Adrenal gland (tissue), 12 donors: ENCODE results near the gene SPR. TPM values are rescaled to one million over a fixed set of nuclear protein-coding genes. Genes with fewer than 3 reads are reported as not detected.

Experiments used
- DNase-seq, 7 donors: peaks; one replicate each; pipeline ENCODE4 v3.0.0-alpha.2; 2019 to 2020
- H3K27ac ChIP-seq, 5 donors: fragments of 200-600 bp; sonication (generic) in 4 of 5; 1 replicate in 3 of 5; 2 replicates in 2 of 5; pipeline versions ENCODE4 v1.5.1 to v1.8.0; 2016 to 2020; ENCODE audit warnings: mild to moderate bottlenecking in 1 of 5
- H3K27me3 ChIP-seq: fragments of 200-600 bp; 2 replicates; pipeline ENCODE4 v1.8.0; 2021
- H3K36me3 ChIP-seq, 2 donors: fragments of 200-600 bp; replicated peaks in 1 of 2; 1 replicate in 1 of 2; 2 replicates in 1 of 2; pipeline versions ENCODE4 v1.5.1 to v1.8.0; 2018 to 2022
- H3K4me1 ChIP-seq, 2 donors: fragments of 200-600 bp; replicated peaks in 1 of 2; 1 replicate in 1 of 2; 2 replicates in 1 of 2; pipeline versions ENCODE4 v1.5.1 to v1.8.0; 2018 to 2021
- H3K4me3 ChIP-seq, 4 donors: fragments of 200-600 bp; sonication (generic) in 3 of 4; one replicate each; pipeline ENCODE4 v1.5.1; 2016 to 2018
- H3K9me3 ChIP-seq, 3 donors: fragments of 200-600 bp; sonication (generic) in 1 of 3; replicated peaks in 1 of 3; 1 replicate in 2 of 3; 2 replicates in 1 of 3; pipeline versions ENCODE4 v1.5.1 to v1.8.0; 2016 to 2021
- CTCF ChIP-seq, 6 experiments: fragments of 450-650 bp in 4 of 6; fragments of 200-600 bp in 2 of 6; sonication (generic) in 1 of 6; IDR thresholded peaks; 1 replicate in 5 of 6; 2 replicates in 1 of 6; pipeline versions ENCODE4 v1.5.1 to v1.8.0; 2016 to 2021; ENCODE audit warnings: antibody characterized with exemption in 6 of 6, mild to moderate bottlenecking in 2 of 6, moderate library complexity in 1 of 6
- POLR2A ChIP-seq, 2 donors: fragments of 450-650 bp; IDR thresholded peaks; one replicate each; pipeline ENCODE4 v1.6.1; 2017; ENCODE audit warnings: antibody characterized with exemption in 2 of 2, mild to moderate bottlenecking in 2 of 2, moderate library complexity in 1 of 2
- WGBS, 4 donors: extraction: QIAGEN DNeasy Blood & Tissue Kit in 2 of 4; methylation state at CpG; one replicate each; pipeline versions ENCODE4 v1.1.5 to v1.1.7; 2013 to 2017; 5-methylcytosine and 5-hydroxymethylcytosine counted together
- intact Hi-C, 2 donors: fragments of 100-400 bp; cut with DNase I; formaldehyde crosslinking; loops; one replicate each; pipeline versions ENCODE4 v1.14.1 to v1.15.0; 2022 to 2023
- polyA plus RNA-seq, 3 donors: library from polyadenylated mRNA; stranded (reverse); fragments of 200-250 nt in 2 of 3; fragments of 350-450 nt in 1 of 3; fragmentation: Illumina TruSeq in 1 of 3; extraction: RNeasy Lipid Tissue Mini Kit (QIAGEN cat#74804) in 1 of 3; gene quantifications; one replicate each; pipeline ENCODE4 v1.2.3, GENCODE V29; 2013 to 2014
- total RNA-seq, 9 donors: library from RNA; depleted of rRNA in 4 of 9; stranded (reverse); fragments of >200 nt in 4 of 9; fragments of 120-200 nt in 1 of 9; fragmentation: NEBNext Ultra II Directional in 1 of 9; extraction: Animal tissue kit (Norgen Biotek cat#: 25700) in 1 of 9; gene quantifications; one replicate each; pipeline versions ENCODE4 v1.1.0 to v1.2.4, GENCODE V29; 2013 to 2023
- donor health status: healthy with polysubstance abuse.
- donor health status: Bipolar disorder and iron deficiency.
- donor health status: DM: yes; HTN: yes; CAD: no.
- donor health status: DM: no; HTN: no; CAD: no.
- donor health status: DM: no; HTN: no; CAD: no.
- donor health status: DM: yes; HTN: yes; CAD: no.

SPR gene
- total and polyA plus RNA-seq, 12 donors, result 33.7 to 116 (median 67.3) TPM

DNA sequence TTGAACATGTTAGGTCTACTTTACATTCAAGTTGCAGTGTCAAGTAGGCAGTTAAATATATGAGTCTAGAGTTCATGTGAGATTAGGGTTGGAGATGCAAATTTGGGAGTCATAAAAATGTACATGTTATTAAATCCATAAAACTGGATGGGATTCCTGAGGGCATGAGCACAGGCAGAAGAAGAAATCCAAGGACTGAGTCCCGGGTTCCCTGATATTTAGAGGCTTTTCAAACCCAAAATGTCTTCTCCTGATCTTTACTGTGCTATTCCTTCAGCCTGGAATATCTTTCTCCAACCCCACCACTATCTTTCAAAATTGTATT lies 38.1 kb upstream of the SPR start:
- no peaks in the 10 kb centered on the region for H3K27me3 ChIP-seq
- H3K4me1 ChIP-seq, result no peaks in the 10 kb centered on the region
- no peaks in the 10 kb centered on the region for H3K36me3 ChIP-seq
- no peak for TF ChIP-seq CTCF (IDR thresholded peaks at IDR 0.05)
- TF ChIP-seq POLR2A (IDR thresholded peaks at IDR 0.05), result no peak
- no peak overlapping the region for H3K4me3 ChIP-seq
- DNase-seq, result no peak
- WGBS, 4 donors, result 38 to 82% (median 78%) methylated on average over 1 of the region's 1 CpG
- intact Hi-C loops, result no loop called here
- no peak overlapping the region for H3K27ac ChIP-seq
- no peaks in the 10 kb centered on the region for H3K9me3 ChIP-seq

GRCh38 chr2:72851333-72851732 lies 35.9 kb upstream of the SPR start:
- no peaks in the 10 kb centered on the region for H3K9me3 ChIP-seq
- no peak for TF ChIP-seq POLR2A (IDR thresholded peaks at IDR 0.05)
- no peak for TF ChIP-seq CTCF (IDR thresholded peaks at IDR 0.05)
- intact Hi-C loops, result loop anchor here in 1 of 2 donors (10.0 kb wide), 1 partner anchor 57 kb away; no protein-coding TSS in a partner anchor
- DNase-seq, result no peak
- WGBS, 4 donors, result 72 to 82% (median 77%) methylated on average over 7 of the region's 7 CpGs
- no peak overlapping the region for H3K27ac ChIP-seq
- H3K4me3 ChIP-seq, result no peak overlapping the region
- no peaks in the 10 kb centered on the region for H3K27me3 ChIP-seq
- H3K36me3 ChIP-seq, result no peaks in the 10 kb centered on the region
- H3K4me1 ChIP-seq, result no peaks in the 10 kb centered on the region

DNA sequence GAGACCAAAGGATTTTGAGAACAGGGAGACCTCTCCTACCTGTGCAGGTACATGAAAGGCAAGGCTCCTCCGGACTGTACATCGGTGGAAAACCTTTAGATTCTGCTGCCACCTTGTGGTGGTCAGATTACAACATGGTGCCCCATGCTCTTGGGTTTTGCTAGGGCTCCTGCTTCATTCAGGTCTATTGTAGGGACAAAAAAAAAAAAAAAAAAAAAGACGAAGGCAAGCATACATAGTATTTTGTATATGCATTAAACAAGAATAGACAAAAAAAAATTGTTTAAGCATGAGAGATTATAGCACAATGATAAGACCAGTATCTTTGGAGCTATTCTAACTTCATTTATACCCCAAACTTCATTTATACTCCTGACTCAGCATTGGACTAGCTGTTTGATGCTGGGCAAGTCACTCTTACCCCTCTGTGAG lies 27.4 kb upstream of the SPR start:
- 0 to 6% (median 3%) methylated on average over 3 of the region's 3 CpGs for WGBS, 4 donors
- H3K27me3 ChIP-seq, result no peaks in the 10 kb centered on the region
- DNase-seq, result peak; percentile 45 to 81 (median 68)

GRCh38 chr2:72862239-72862988 lies 24.8 kb upstream of the SPR start:
- intact Hi-C loops, result loop anchor here (2.0 to 5.0 kb wide), 2 partner anchors 90 to 92 kb away; no protein-coding TSS in a partner anchor
- Histone ChIP-seq H3K27me3 (no peaks in the 10 kb centered on the region), H3K9me3 (no peaks in the 10 kb centered on the region), H3K27ac (no peak overlapping the region), H3K36me3 (no peaks in the 10 kb centered on the region), H3K4me3 (peak overlapping the region in 2 of 4 donors; percentile 12 to 19), H3K4me1 (peaks cover 5 to 10% of the 10 kb centered on the region in 2 donors)
- WGBS, 4 donors, result 2 to 9% (median 6%) methylated on average over 22 to 33 of the region's 33 CpGs
- DNase-seq, result peak; percentile 84 to 93 (median 89)
- TF ChIP-seq CTCF (IDR thresholded peaks at IDR 0.05), result peak; percentile 91 to 99 (median 96)
- TF ChIP-seq POLR2A (IDR thresholded peaks at IDR 0.05), result no peak

More for the DNA sequence above, 27.4 kb upstream of the SPR start:
- TF ChIP-seq CTCF (IDR thresholded peaks at IDR 0.05) (peak; percentile 44 to 83 (median 66)), POLR2A (IDR thresholded peaks at IDR 0.05) (no peak)
- no peak overlapping the region for H3K27ac ChIP-seq
- peaks cover 5 to 10% of the 10 kb centered on the region in 2 donors for H3K4me1 ChIP-seq
- intact Hi-C loops, result loop anchor here in 1 of 2 donors (5.0 to 10.0 kb wide), 2 partner anchors 65 to 88 kb away; no protein-coding TSS in a partner anchor
- no peak overlapping the region for H3K4me3 ChIP-seq
- H3K36me3 ChIP-seq, result no peaks in the 10 kb centered on the region
- no peaks in the 10 kb centered on the region for H3K9me3 ChIP-seq
